ENCODE data around the gene NDUFS2. TPM values are rescaled to one million over a fixed set of nuclear protein-coding genes. Genes with fewer than 3 reads are reported as not detected.

NDUFS2 gene
- total RNA-seq, 6 donors from 2014 or later = 65.7 to 194 (median 84.4) TPM

- Histone ChIP-seq H3K36me3 (no peaks in the 10 kb centered on the region), H3K9me3 (peaks cover 0 to 12% (median 9%) of the 10 kb centered on the region in 4 donors), H3K4me1 (peaks cover 5 to 19% (median 9%) of the 10 kb centered on the region in 4 donors), H3K27ac (no peak overlapping the region), H3K27me3 (peaks cover 0 to 13% (median 3%) of the 10 kb centered on the region in 4 donors), H3K4me3 (peak overlapping the region in 3 of 4 donors; percentile 44 to 59 (median 44))
- WGBS, 2 donors = 41 to 42% methylated on average over 6 of the region's 6 CpGs
- TF ChIP-seq POLR2A (IDR thresholded peaks at IDR 0.05) (no peak), EP300 (IDR thresholded peaks at IDR 0.05) (no peak), POLR2AphosphoS5 (IDR thresholded peaks at IDR 0.05) (no peak)
- TF ChIP-seq, protein P1, sequence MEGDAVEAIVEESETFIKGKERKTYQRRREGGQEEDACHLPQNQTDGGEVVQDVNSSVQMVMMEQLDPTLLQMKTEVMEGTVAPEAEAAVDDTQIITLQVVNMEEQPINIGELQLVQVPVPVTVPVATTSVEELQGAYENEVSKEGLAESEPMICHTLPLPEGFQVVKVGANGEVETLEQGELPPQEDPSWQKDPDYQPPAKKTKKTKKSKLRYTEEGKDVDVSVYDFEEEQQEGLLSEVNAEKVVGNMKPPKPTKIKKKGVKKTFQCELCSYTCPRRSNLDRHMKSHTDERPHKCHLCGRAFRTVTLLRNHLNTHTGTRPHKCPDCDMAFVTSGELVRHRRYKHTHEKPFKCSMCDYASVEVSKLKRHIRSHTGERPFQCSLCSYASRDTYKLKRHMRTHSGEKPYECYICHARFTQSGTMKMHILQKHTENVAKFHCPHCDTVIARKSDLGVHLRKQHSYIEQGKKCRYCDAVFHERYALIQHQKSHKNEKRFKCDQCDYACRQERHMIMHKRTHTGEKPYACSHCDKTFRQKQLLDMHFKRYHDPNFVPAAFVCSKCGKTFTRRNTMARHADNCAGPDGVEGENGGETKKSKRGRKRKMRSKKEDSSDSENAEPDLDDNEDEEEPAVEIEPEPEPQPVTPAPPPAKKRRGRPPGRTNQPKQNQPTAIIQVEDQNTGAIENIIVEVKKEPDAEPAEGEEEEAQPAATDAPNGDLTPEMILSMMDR (IDR thresholded peaks at IDR 0.05) = no peak
- ATAC-seq (ENCODE audit: low FRiP score in 2 of 2) (no peak), DNase-seq (no peak)
Measured at GRCh38 chr1:161259345-161259702, 57.2 kb downstream of the NDUFS2 start.

GRCh38 chr1:161259765-161260164, 57.6 kb downstream of the NDUFS2 start:
- Histone ChIP-seq H3K9me3 (peaks cover 0 to 12% (median 9%) of the 10 kb centered on the region in 4 donors), H3K36me3 (no peaks in the 10 kb centered on the region), H3K27me3 (peaks cover 0 to 13% (median 3%) of the 10 kb centered on the region in 4 donors), H3K27ac (no peak overlapping the region), H3K4me3 (no peak overlapping the region), H3K4me1 (peaks cover 5 to 19% (median 9%) of the 10 kb centered on the region in 4 donors)
- WGBS, 2 donors = 60 to 74% methylated on average over 1 of the region's 1 CpG
- TF ChIP-seq, protein P1 (IDR thresholded peaks at IDR 0.05) = no peak
- no peak for TF ChIP-seq POLR2A (IDR thresholded peaks at IDR 0.05)
- TF ChIP-seq EP300 (IDR thresholded peaks at IDR 0.05) = no peak
- TF ChIP-seq POLR2AphosphoS5 (IDR thresholded peaks at IDR 0.05) = no peak
- ATAC-seq (ENCODE audit: low FRiP score in 2 of 2) = no peak
- no peak for DNase-seq

- no peak for TF ChIP-seq POLR2AphosphoS5 (IDR thresholded peaks at IDR 0.05)
- TF ChIP-seq, protein P1 (IDR thresholded peaks at IDR 0.05) = no peak
- no peak for TF ChIP-seq EP300 (IDR thresholded peaks at IDR 0.05)
- no peak for TF ChIP-seq POLR2A (IDR thresholded peaks at IDR 0.05)
- H3K4me1 ChIP-seq = peaks cover 5 to 19% (median 9%) of the 10 kb centered on the region in 4 donors
- DNase-seq = peak in 1 of 2 donors; percentile 50
- peaks cover 0 to 12% (median 9%) of the 10 kb centered on the region in 4 donors for H3K9me3 ChIP-seq
- WGBS, 2 donors = 48% methylated on average over 9 of the region's 9 CpGs
- H3K27ac ChIP-seq = no peak overlapping the region
- H3K4me3 ChIP-seq = no peak overlapping the region
- H3K27me3 ChIP-seq = peaks cover 0 to 13% (median 3%) of the 10 kb centered on the region in 4 donors
- ATAC-seq (ENCODE audit: low FRiP score in 2 of 2) = no peak
- H3K36me3 ChIP-seq = no peaks in the 10 kb centered on the region
Measured at GRCh38 chr1:161260376-161261260, 58.5 kb downstream of the NDUFS2 start.

DNA sequence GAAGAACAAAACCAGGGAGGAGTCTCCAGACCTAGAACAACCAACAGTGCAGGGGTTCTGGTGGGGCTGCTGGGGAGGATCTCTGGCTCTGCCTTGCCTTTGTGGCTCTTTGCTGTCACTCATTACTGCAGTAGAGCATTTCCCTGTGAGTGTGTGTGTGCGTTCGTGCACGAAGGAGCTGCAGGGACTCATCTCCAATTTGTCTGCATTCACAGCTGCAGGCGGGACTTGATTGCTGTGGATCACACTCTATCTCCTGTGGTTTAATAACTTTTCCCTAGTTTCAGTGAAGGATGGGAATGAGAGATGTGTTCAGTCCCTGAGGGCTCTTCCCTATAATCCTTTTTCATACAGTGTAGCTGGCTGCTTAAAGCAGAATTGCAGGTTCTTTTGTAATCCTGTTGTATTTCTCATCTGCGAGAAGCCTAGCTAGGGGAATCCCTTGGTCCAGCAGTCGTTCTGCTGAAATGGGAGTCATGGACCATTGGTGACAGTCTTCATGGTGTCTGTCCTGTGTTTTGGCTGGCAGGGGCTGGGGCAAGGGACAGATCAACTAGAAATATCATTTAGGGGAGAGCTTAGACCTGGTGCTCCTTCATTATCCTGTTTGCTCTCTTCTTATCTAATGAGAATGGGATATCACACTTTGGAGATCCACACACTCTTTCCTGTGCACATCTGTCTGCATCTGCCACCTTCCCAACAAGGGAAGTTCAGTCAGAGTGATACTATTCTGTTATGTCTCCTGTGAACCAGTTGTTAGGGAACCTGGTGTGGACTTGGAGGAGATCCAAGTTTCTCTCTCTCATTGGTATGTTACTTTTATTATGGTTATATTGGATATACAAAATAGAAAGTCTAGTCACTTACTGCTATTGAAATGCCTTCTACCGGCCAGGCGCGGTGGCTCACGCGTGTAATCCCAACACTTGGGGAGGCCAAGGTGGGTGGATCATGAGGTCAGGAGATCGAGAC, 59.4 kb downstream of the NDUFS2 start:
- H3K27me3 ChIP-seq = peaks cover 0 to 13% (median 3%) of the 10 kb centered on the region in 4 donors

More for the DNA sequence above, 59.4 kb downstream of the NDUFS2 start:
- DNase-seq (no peak), ATAC-seq (ENCODE audit: low FRiP score in 2 of 2) (no peak)
- WGBS, 2 donors = 82 to 84% methylated on average over 12 of the region's 12 CpGs
- Histone ChIP-seq H3K4me3 (no peak overlapping the region), H3K27ac (no peak overlapping the region), H3K36me3 (no peaks in the 10 kb centered on the region), H3K4me1 (peaks cover 5 to 19% (median 9%) of the 10 kb centered on the region in 4 donors), H3K9me3 (peaks cover 0 to 11% (median 9%) of the 10 kb centered on the region in 4 donors)
- TF ChIP-seq POLR2AphosphoS5 (IDR thresholded peaks at IDR 0.05) (no peak), POLR2A (IDR thresholded peaks at IDR 0.05) (no peak), EP300 (IDR thresholded peaks at IDR 0.05) (no peak)
- TF ChIP-seq, protein P1 (IDR thresholded peaks at IDR 0.05) = no peak

Other genes starting within 250 kb of the NDUFS2 start
- 10 to 100 TPM; 21.4 to 63.8 (median 38.8) TPM for gene ITLN2, start 247.6 kb upstream of the NDUFS2 start, total RNA-seq
- gene F11R, start 181.2 kb upstream of the NDUFS2 start, total RNA-seq = 100 to 1,000 TPM in 5 of 6 donors, 10 to 100 TPM in 1; 99.0 to 209 (median 172) TPM
- 100 to 1,000 TPM in 4 of 6 donors, 10 to 100 TPM in 2; 56.2 to 170 (median 113) TPM for gene TSTD1, start 163.4 kb upstream of the NDUFS2 start, total RNA-seq
- gene USF1, start 156.4 kb upstream of the NDUFS2 start, total RNA-seq = 100 to 1,000 TPM in 1 of 6 donors, 10 to 100 TPM in 5; 78.2 to 151 (median 84.2) TPM
- 10 to 100 TPM; 26.8 to 69.9 (median 51.2) TPM for gene ARHGAP30, start 132.5 kb upstream of the NDUFS2 start, total RNA-seq
- 10 to 100 TPM in 4 of 6 donors, 1 to 10 TPM in 2; 5.2 to 19.9 (median 12.1) TPM for gene NECTIN4, start 112.8 kb upstream of the NDUFS2 start, total RNA-seq
- 10 to 100 TPM in 1 of 6 donors, 1 to 10 TPM in 4, not detected in 1; 6.5 to 12.3 (median 7.4) TPM for gene KLHDC9, start 104.0 kb upstream of the NDUFS2 start, total RNA-seq
- 10 to 100 TPM; 17.8 to 55.9 (median 41.4) TPM for gene PFDN2, start 84.3 kb upstream of the NDUFS2 start, total RNA-seq
- 10 to 100 TPM; 21.2 to 62.9 (median 40.7) TPM for gene NIT1, start 84.3 kb upstream of the NDUFS2 start, total RNA-seq
- 10 to 100 TPM; 26.7 to 45.1 (median 35.1) TPM for gene DEDD, start 69.7 kb upstream of the NDUFS2 start, total RNA-seq
- gene UFC1, start 48.4 kb upstream of the NDUFS2 start, total RNA-seq = 10 to 100 TPM; 32.5 to 95.6 (median 75.6) TPM
- gene USP21, start 42.9 kb upstream of the NDUFS2 start, total RNA-seq = 10 to 100 TPM; 14.1 to 48.2 (median 21.8) TPM
- gene PPOX, start 35.9 kb upstream of the NDUFS2 start, total RNA-seq = 10 to 100 TPM; 19.5 to 48.2 (median 26.6) TPM
- gene B4GALT3, start 24.9 kb upstream of the NDUFS2 start, total RNA-seq = 10 to 100 TPM; 12.3 to 37.1 (median 27.2) TPM
- gene ADAMTS4, start 3.3 kb upstream of the NDUFS2 start, total RNA-seq = 10 to 100 TPM in 1 of 6 donors, 1 to 10 TPM in 4, under 1 TPM in 1; 0.91 to 18.6 (median 3.0) TPM
- gene FCER1G, start 12.9 kb downstream of the NDUFS2 start, total RNA-seq = 100 to 1,000 TPM in 5 of 6 donors, 10 to 100 TPM in 1; 75.4 to 233 (median 176) TPM
- gene APOA2, start 21.3 kb downstream of the NDUFS2 start, total RNA-seq = 1 to 10 TPM in 2 of 6 donors, not detected in 4; 2.5 to 3.7 TPM
- 10 to 100 TPM in 3 of 6 donors, 1 to 10 TPM in 3; 3.1 to 14.4 (median 9.9) TPM for gene TOMM40L, start 23.7 kb downstream of the NDUFS2 start, total RNA-seq
- gene NR1I3, start 35.8 kb downstream of the NDUFS2 start, total RNA-seq = not detected
- 1 to 10 TPM; 1.0 to 8.1 (median 5.0) TPM for gene PCP4L1, start 56.4 kb downstream of the NDUFS2 start, total RNA-seq
- 1 to 10 TPM; 1.5 to 6.9 (median 4.0) TPM for gene MPZ, start 107.6 kb downstream of the NDUFS2 start, total RNA-seq
- gene SDHC, start 112.0 kb downstream of the NDUFS2 start, total RNA-seq = 100 to 1,000 TPM in 2 of 6 donors, 10 to 100 TPM in 4; 17.7 to 159 (median 66.7) TPM
- 1 to 10 TPM in 4 of 6 donors, under 1 TPM in 1, not detected in 1; 0.37 to 9.5 (median 4.0) TPM for gene CFAP126, start 165.5 kb downstream of the NDUFS2 start, total RNA-seq

Data from upper lobe of left lung (tissue), 6 donors.